PC-9 (cell line): ENCODE measurements around the gene STUB1.

Experiments used
- CTCF ChIP-seq: fragments of 200-600 bp; sonication (generic); conservative IDR thresholded peaks from 2 replicates; pipeline ENCODE4 v1.6.1; 2017; ENCODE audit warnings: mixed run types, antibody characterized with exemption, mild to moderate bottlenecking, moderate library complexity
- EZH2 ChIP-seq: fragments of 200-600 bp; sonication (generic); IDR thresholded peaks from 2 replicates; pipeline ENCODE4 v1.8.0; 2017; ENCODE audit warnings: antibody characterized with exemption, low read depth

GRCh38 chr16:680967-681745, 946 bp downstream of the STUB1 start:
- TF ChIP-seq CTCF: no peak; the same call in 1 of the 2 replicates
- TF ChIP-seq EZH2: no peak
